Kidney (tissue), 14 donors: ENCODE data around the gene MMRN1. TPM values are rescaled to one million over a fixed set of nuclear protein-coding genes. Genes with fewer than 3 reads are reported as not detected.

Source experiments
- DNase-seq, 5 donors: peaks; one replicate each; pipeline ENCODE4 v3.0.0-alpha.2; 2013 to 2020
- FAIRE-seq: peaks from 2 replicates; lab custom pipeline; 2012; peaks lifted over from hg19 to GRCh38; lab: Jason Lieb, UNC
- H3K27ac ChIP-seq, 2 donors: one replicate each; pipeline ENCODE4 v1.7.0; 2013; ENCODE audit warnings: low read depth in 2 of 2, low read length in 2 of 2, inconsistent platforms in 1 of 2
- H3K27me3 ChIP-seq: one replicate; pipeline ENCODE4 v1.7.1; 2013; ENCODE audit warnings: low read length, inconsistent platforms; ENCODE audit not compliant: control insufficient read depth, insufficient read depth
- H3K36me3 ChIP-seq, 3 donors: one replicate each; pipeline versions ENCODE4 v1.7.0 to v1.7.1; 2013; ENCODE audit warnings: low read length in 3 of 3, control low read depth in 1 of 3, inconsistent platforms in 1 of 3; ENCODE audit not compliant: insufficient read depth in 3 of 3, control insufficient read depth in 2 of 3
- H3K4me1 ChIP-seq, 3 donors: one replicate each; pipeline versions ENCODE4 v1.7.0 to v1.7.1; 2013; ENCODE audit warnings: low read length in 3 of 3, inconsistent platforms in 1 of 3, low read depth in 1 of 3; ENCODE audit not compliant: control insufficient read depth in 2 of 3, insufficient read depth in 2 of 3
- H3K4me3 ChIP-seq, 3 donors: one replicate each; pipeline versions ENCODE4 v1.7.0 to v1.8.1; 2013; ENCODE audit warnings: low read length in 3 of 3, control low read depth in 1 of 3, inconsistent platforms in 1 of 3
- H3K9ac ChIP-seq, 3 donors: one replicate each; pipeline versions ENCODE4 v1.7.0 to v1.7.1; 2013; ENCODE audit warnings: low read length in 3 of 3, control low read depth in 1 of 3, inconsistent platforms in 1 of 3
- H3K9me3 ChIP-seq, 3 donors: one replicate each; pipeline versions ENCODE4 v1.7.0 to v1.7.1; 2013; ENCODE audit warnings: low read length in 3 of 3, control low read depth in 1 of 3, inconsistent platforms in 1 of 3; ENCODE audit not compliant: control insufficient read depth in 2 of 3, insufficient read depth in 1 of 3
- intact Hi-C: fragments of 100-400 bp; cut with DNase I; formaldehyde crosslinking; loops from one replicate; pipeline ENCODE4 v1.11.1; 2022
- polyA plus RNA-seq: library from polyadenylated mRNA; stranded (reverse); fragments of 350-450 nt; fragmentation: Illumina TruSeq; extraction: RNeasy Lipid Tissue Mini Kit (QIAGEN cat#74804); gene quantifications from one replicate; pipeline ENCODE4 v1.2.3, GENCODE V29; 2014; ENCODE audit warnings: low read depth, low replicate concordance; ENCODE audit not compliant: insufficient read depth
- total RNA-seq: library from RNA; stranded (reverse); fragmentation: NEBNext Ultra II Directional; extraction: Animal tissue kit (Norgen Biotek cat#: 25700); gene quantifications from one replicate; pipeline ENCODE4 v1.2.1, GENCODE V29; 2021
- TF ChIP-seq, protein P1 (sequence below): IDR thresholded peaks from 3 replicates; pipeline ENCODE4 v1.5.1; 2012; ENCODE audit warnings: mild to moderate bottlenecking, moderate library complexity, borderline replicate concordance; ENCODE audit not compliant: insufficient read depth; ENCODE audit errors: extremely low read depth
- donor health status: control.
- donor health status: control.
- donor health status: control.
- donor health status: control.
- donor health status: control.
- donor health status: DM: yes; HTN: yes; CAD: no.
- donor health status: Normal renal cell carcinoma (clear cell type).

The MMRN1 gene
- total and polyA plus RNA-seq, 2 donors from 2014 or later = 0.62 to 28.9 TPM

DNA sequence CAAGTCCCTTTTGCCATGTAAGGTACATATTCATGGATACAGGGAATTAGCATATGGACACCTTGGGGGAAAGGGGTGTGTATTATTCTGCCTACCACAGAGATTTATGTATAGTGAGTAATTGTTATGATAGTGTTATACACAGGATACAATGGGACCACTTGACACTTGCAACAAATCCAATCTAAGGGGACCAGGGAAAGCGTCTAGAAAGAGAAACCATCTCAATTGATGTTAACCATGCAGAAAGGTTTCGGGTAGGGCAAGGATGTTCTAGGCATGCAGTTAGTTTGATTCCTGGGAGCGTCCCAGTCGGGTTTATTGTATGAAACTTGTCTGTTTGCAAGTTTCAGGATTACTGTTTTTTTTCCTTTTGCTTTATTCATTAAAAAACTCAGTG lies 34.2 kb downstream of the MMRN1 start:
- DNase-seq (no peak), FAIRE-seq (no peak)
- no peak overlapping the region for H3K9ac ChIP-seq
- intact Hi-C loops = no loop called here
- TF ChIP-seq, protein P1, sequence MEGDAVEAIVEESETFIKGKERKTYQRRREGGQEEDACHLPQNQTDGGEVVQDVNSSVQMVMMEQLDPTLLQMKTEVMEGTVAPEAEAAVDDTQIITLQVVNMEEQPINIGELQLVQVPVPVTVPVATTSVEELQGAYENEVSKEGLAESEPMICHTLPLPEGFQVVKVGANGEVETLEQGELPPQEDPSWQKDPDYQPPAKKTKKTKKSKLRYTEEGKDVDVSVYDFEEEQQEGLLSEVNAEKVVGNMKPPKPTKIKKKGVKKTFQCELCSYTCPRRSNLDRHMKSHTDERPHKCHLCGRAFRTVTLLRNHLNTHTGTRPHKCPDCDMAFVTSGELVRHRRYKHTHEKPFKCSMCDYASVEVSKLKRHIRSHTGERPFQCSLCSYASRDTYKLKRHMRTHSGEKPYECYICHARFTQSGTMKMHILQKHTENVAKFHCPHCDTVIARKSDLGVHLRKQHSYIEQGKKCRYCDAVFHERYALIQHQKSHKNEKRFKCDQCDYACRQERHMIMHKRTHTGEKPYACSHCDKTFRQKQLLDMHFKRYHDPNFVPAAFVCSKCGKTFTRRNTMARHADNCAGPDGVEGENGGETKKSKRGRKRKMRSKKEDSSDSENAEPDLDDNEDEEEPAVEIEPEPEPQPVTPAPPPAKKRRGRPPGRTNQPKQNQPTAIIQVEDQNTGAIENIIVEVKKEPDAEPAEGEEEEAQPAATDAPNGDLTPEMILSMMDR = no peak
- no peak overlapping the region for H3K27ac ChIP-seq
- H3K4me1 ChIP-seq = no peaks in the 10 kb centered on the region
- H3K36me3 ChIP-seq = no peaks in the 10 kb centered on the region
- no peaks in the 10 kb centered on the region for H3K27me3 ChIP-seq
- H3K4me3 ChIP-seq = no peak overlapping the region
- no peaks in the 10 kb centered on the region for H3K9me3 ChIP-seq

GRCh38 chr4:89929425-89930159 lies 34.9 kb downstream of the MMRN1 start:
- intact Hi-C loops = no loop called here
- TF ChIP-seq, protein P1 = no peak
- DNase-seq (peak in 2 of 5 donors; percentile 37 to 42), FAIRE-seq (no peak)
- Histone ChIP-seq H3K9me3 (no peaks in the 10 kb centered on the region), H3K27ac (peak overlapping the region in 1 of 2 donors; percentile 49), H3K9ac (no peak overlapping the region), H3K36me3 (no peaks in the 10 kb centered on the region), H3K4me1 (no peaks in the 10 kb centered on the region), H3K4me3 (peak overlapping the region; percentile 18 to 43 (median 23)), H3K27me3 (no peaks in the 10 kb centered on the region)

- Histone ChIP-seq H3K4me1 (no peaks in the 10 kb centered on the region), H3K9ac (no peak overlapping the region), H3K36me3 (no peaks in the 10 kb centered on the region), H3K9me3 (no peaks in the 10 kb centered on the region), H3K27ac (no peak overlapping the region), H3K27me3 (no peaks in the 10 kb centered on the region), H3K4me3 (no peak overlapping the region)
- FAIRE-seq (no peak), DNase-seq (no peak)
- intact Hi-C loops = no loop called here
- TF ChIP-seq, protein P1 = no peak
Observed at GRCh38 chr4:89939546-89939945, 44.9 kb downstream of the MMRN1 start.

GRCh38 chr4:89939994-89940393 lies 45.3 kb downstream of the MMRN1 start:
- FAIRE-seq (no peak), DNase-seq (peak in 1 of 5 donors; percentile 26)
- H3K27me3 ChIP-seq = no peaks in the 10 kb centered on the region
- TF ChIP-seq, protein P1 = no peak
- intact Hi-C loops = no loop called here
- H3K9me3 ChIP-seq = no peaks in the 10 kb centered on the region
- no peaks in the 10 kb centered on the region for H3K4me1 ChIP-seq
- H3K27ac ChIP-seq = no peak overlapping the region
- H3K9ac ChIP-seq = no peak overlapping the region
- no peaks in the 10 kb centered on the region for H3K36me3 ChIP-seq
- H3K4me3 ChIP-seq = no peak overlapping the region
